GM23338 (cell line): ENCODE results near the gene CEP20. TPM values are rescaled to one million over a fixed set of nuclear protein-coding genes. Genes with fewer than 3 reads are reported as not detected.

Source experiments
- ATAC-seq: fragments of 200-7000 bp; cut with Tn5 transposase; 3 replicates; pipeline ENCODE4 v1.9.1; 2020
- DNase-seq: peaks from one replicate; pipeline ENCODE4 v3.0.0-alpha.2; 2015; ENCODE audit warnings: low spot score
- H2AFZ ChIP-seq: fragments of 200-600 bp; sonication (generic); 2 replicates; pipeline ENCODE4 v1.8.0; 2016; ENCODE audit warnings: antibody characterized with exemption, mild to moderate bottlenecking, moderate library complexity
- H3F3A ChIP-seq: fragments of 200-600 bp; sonication (generic); replicated peaks from 2 replicates; pipeline ENCODE4 v1.8.0; 2017; ENCODE audit warnings: antibody characterized with exemption, mixed run types, low read depth
- H3K27ac ChIP-seq: fragments of 200-600 bp; sonication (generic); 2 replicates; pipeline ENCODE4 v1.6.1; 2016; ENCODE audit warnings: low read depth
- H3K27me3 ChIP-seq: fragments of 200-600 bp; sonication (generic); 2 replicates; pipeline ENCODE4 v1.8.0; 2016; ENCODE audit warnings: mild to moderate bottlenecking, mixed run types, moderate library complexity; ENCODE audit not compliant: insufficient read depth
- H3K36me3 ChIP-seq: fragments of 200-600 bp; sonication (generic); 2 replicates; pipeline ENCODE4 v1.8.0; 2016; ENCODE audit warnings: mild to moderate bottlenecking; ENCODE audit not compliant: insufficient read depth
- H3K4me1 ChIP-seq: fragments of 200-600 bp; sonication (generic); 2 replicates; pipeline ENCODE4 v1.8.0; 2016; ENCODE audit warnings: mild to moderate bottlenecking, moderate library complexity; ENCODE audit not compliant: insufficient read depth
- H3K4me2 ChIP-seq: fragments of 200-600 bp; sonication (generic); 2 replicates; pipeline ENCODE4 v1.7.1; 2017; ENCODE audit warnings: mixed run types
- H3K4me3 ChIP-seq: fragments of 200-600 bp; sonication (generic); 2 replicates; pipeline ENCODE4 v1.6.1; 2016; ENCODE audit warnings: mixed run types
- H3K79me2 ChIP-seq: fragments of 200-600 bp; sonication (generic); replicated peaks from 2 replicates; pipeline ENCODE4 v1.8.0; 2017; ENCODE audit warnings: mild to moderate bottlenecking; ENCODE audit not compliant: insufficient read depth
- H3K9me2 ChIP-seq: fragments of 200-600 bp; sonication (generic); 2 replicates; pipeline ENCODE4 v1.8.0; 2017; ENCODE audit not compliant: insufficient read depth
- H4K20me1 ChIP-seq: fragments of 200-600 bp; sonication (generic); replicated peaks from 2 replicates; pipeline ENCODE4 v1.8.0; 2017; ENCODE audit warnings: mild to moderate bottlenecking; ENCODE audit not compliant: insufficient read depth
- H3K27ac Mint-ChIP-seq: 2 replicates; pipeline ENCODE4 v1.8.0; 2020; ENCODE audit warnings: inconsistent platforms, mild to moderate bottlenecking, moderate library complexity, mixed read lengths
- H3K27me3 Mint-ChIP-seq: 3 replicates; pipeline ENCODE4 v1.8.0; 2022; ENCODE audit warnings: low read depth, mild to moderate bottlenecking, moderate library complexity, mixed read lengths, inconsistent platforms; ENCODE audit not compliant: insufficient read depth, poor library complexity
- H3K36me3 Mint-ChIP-seq: 3 replicates; pipeline ENCODE4 v1.8.0; 2021; ENCODE audit warnings: low read depth, mild to moderate bottlenecking, inconsistent platforms, moderate library complexity, mixed read lengths
- H3K4me1 Mint-ChIP-seq: 3 replicates; pipeline ENCODE4 v1.8.0; 2020; ENCODE audit warnings: mild to moderate bottlenecking, inconsistent platforms, mixed read lengths
- H3K4me3 Mint-ChIP-seq: 3 replicates; pipeline ENCODE4 v1.8.0; 2021; ENCODE audit warnings: moderate library complexity, mild to moderate bottlenecking, inconsistent platforms, mixed read lengths
- H3K9me3 Mint-ChIP-seq: 3 replicates; pipeline ENCODE4 v1.8.0; 2020; ENCODE audit warnings: moderate library complexity, mild to moderate bottlenecking, inconsistent platforms, mixed read lengths
- NANOG ChIP-seq: IDR thresholded peaks from 2 replicates; pipeline ENCODE4 v1.6.1; 2016; ENCODE audit warnings: antibody characterized with exemption, borderline replicate concordance
- ZNF331 ChIP-seq: fragments of 250-450 bp; sonication (Bioruptor Pico); IDR thresholded peaks from 2 replicates; pipeline ENCODE4 v1.5.0; 2020; ENCODE audit warnings: low read depth, mild to moderate bottlenecking, moderate library complexity
- polyA plus RNA-seq: library from polyadenylated mRNA; unstranded; fragments of >200 nt; fragmentation: Nextera tagmentation; extraction: Ambion mirVana; gene quantifications from 2 replicates; pipeline ENCODE4 v1.2.1, GENCODE V29; 2016
- total RNA-seq: library from RNA; depleted of rRNA; stranded (reverse); fragments of >200 nt; shearing (Covaris generic); gene quantifications from 2 replicates; pipeline ENCODE4 v1.2.3, GENCODE V29; 2014
- TF ChIP-seq, protein P1 (sequence below), 2 experiments: fragments of 200-600 bp in 1 of 2; sonication (generic) in 1 of 2; conservative IDR thresholded peaks; 2 replicates each; pipeline versions ENCODE4 v1.5.1 to v1.6.1; 2016 to 2017; ENCODE audit warnings: antibody characterized with exemption in 2 of 2, low read depth in 2 of 2, mild to moderate bottlenecking in 2 of 2, moderate library complexity in 1 of 2
- TF ChIP-seq, protein P2 (sequence below): fragments of 250-450 bp; sonication (Bioruptor Pico); IDR thresholded peaks from 2 replicates; pipeline ENCODE4 v1.5.0; 2020; ENCODE audit warnings: mild to moderate bottlenecking, moderate library complexity

CEP20 gene
- total and polyA plus RNA-seq, 2 experiments from 2014 or later, result 60.2 to 70.9 TPM

DNA sequence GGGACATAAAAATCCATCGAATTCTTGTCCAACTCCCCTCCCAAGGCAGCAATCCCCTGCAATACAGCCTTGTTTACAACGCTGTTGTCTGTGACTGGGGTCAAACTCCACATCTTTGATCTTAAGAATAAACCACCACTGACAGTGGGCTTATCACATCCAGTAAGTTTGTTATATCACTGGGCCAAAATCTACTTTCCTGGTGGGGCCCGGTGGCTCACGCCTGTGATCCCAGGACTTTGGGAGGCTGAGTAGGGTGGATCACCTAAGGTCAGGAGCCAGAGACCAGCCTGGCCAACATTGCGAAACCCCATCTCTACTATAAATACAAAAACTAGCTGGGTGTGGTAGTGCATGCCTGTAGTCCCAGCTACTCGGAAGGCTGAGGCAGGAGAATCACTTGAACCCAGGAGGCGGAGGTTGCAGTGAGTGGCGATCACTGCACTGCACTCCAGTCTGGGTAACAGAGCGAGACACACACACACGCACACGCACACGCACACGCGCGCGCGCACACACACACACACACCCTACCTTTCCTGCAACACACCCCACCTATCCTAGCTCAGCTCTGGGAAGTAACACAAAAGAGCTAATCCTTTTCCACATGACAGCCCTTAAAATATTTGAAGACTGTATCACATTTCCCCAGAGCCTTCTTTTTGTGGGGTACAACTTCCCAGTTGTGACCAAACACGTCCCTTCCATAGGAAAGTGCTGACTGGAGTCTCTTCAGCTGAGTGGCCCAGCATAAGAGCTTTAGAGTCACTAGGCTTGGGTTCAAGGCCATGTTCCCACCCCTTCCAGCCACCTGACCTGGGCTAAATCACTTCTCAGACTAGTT is 40.1 kb upstream of the CEP20 start:
- ATAC-seq (no peak), DNase-seq (no peak)
- no peaks in the 10 kb centered on the region for H3K9me2 ChIP-seq
- no peaks in the 10 kb centered on the region for H3K36me3 ChIP-seq
- H2AFZ ChIP-seq, result 0 out of 2 replicates have a peak overlapping the region, but pooled peaks have one; percentile 56
- H3K4me1 ChIP-seq, result no peaks in the 10 kb centered on the region; the same call in 1 of the 2 replicates
- H3K79me2 ChIP-seq, result no peaks in the 10 kb centered on the region
- no peak for TF ChIP-seq NANOG
- TF ChIP-seq, protein P1, sequence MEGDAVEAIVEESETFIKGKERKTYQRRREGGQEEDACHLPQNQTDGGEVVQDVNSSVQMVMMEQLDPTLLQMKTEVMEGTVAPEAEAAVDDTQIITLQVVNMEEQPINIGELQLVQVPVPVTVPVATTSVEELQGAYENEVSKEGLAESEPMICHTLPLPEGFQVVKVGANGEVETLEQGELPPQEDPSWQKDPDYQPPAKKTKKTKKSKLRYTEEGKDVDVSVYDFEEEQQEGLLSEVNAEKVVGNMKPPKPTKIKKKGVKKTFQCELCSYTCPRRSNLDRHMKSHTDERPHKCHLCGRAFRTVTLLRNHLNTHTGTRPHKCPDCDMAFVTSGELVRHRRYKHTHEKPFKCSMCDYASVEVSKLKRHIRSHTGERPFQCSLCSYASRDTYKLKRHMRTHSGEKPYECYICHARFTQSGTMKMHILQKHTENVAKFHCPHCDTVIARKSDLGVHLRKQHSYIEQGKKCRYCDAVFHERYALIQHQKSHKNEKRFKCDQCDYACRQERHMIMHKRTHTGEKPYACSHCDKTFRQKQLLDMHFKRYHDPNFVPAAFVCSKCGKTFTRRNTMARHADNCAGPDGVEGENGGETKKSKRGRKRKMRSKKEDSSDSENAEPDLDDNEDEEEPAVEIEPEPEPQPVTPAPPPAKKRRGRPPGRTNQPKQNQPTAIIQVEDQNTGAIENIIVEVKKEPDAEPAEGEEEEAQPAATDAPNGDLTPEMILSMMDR (conservative IDR thresholded peaks at IDR 0.05; ENCODE audit: low read depth in 2 of 2), result no peak
- TF ChIP-seq, protein P2, sequence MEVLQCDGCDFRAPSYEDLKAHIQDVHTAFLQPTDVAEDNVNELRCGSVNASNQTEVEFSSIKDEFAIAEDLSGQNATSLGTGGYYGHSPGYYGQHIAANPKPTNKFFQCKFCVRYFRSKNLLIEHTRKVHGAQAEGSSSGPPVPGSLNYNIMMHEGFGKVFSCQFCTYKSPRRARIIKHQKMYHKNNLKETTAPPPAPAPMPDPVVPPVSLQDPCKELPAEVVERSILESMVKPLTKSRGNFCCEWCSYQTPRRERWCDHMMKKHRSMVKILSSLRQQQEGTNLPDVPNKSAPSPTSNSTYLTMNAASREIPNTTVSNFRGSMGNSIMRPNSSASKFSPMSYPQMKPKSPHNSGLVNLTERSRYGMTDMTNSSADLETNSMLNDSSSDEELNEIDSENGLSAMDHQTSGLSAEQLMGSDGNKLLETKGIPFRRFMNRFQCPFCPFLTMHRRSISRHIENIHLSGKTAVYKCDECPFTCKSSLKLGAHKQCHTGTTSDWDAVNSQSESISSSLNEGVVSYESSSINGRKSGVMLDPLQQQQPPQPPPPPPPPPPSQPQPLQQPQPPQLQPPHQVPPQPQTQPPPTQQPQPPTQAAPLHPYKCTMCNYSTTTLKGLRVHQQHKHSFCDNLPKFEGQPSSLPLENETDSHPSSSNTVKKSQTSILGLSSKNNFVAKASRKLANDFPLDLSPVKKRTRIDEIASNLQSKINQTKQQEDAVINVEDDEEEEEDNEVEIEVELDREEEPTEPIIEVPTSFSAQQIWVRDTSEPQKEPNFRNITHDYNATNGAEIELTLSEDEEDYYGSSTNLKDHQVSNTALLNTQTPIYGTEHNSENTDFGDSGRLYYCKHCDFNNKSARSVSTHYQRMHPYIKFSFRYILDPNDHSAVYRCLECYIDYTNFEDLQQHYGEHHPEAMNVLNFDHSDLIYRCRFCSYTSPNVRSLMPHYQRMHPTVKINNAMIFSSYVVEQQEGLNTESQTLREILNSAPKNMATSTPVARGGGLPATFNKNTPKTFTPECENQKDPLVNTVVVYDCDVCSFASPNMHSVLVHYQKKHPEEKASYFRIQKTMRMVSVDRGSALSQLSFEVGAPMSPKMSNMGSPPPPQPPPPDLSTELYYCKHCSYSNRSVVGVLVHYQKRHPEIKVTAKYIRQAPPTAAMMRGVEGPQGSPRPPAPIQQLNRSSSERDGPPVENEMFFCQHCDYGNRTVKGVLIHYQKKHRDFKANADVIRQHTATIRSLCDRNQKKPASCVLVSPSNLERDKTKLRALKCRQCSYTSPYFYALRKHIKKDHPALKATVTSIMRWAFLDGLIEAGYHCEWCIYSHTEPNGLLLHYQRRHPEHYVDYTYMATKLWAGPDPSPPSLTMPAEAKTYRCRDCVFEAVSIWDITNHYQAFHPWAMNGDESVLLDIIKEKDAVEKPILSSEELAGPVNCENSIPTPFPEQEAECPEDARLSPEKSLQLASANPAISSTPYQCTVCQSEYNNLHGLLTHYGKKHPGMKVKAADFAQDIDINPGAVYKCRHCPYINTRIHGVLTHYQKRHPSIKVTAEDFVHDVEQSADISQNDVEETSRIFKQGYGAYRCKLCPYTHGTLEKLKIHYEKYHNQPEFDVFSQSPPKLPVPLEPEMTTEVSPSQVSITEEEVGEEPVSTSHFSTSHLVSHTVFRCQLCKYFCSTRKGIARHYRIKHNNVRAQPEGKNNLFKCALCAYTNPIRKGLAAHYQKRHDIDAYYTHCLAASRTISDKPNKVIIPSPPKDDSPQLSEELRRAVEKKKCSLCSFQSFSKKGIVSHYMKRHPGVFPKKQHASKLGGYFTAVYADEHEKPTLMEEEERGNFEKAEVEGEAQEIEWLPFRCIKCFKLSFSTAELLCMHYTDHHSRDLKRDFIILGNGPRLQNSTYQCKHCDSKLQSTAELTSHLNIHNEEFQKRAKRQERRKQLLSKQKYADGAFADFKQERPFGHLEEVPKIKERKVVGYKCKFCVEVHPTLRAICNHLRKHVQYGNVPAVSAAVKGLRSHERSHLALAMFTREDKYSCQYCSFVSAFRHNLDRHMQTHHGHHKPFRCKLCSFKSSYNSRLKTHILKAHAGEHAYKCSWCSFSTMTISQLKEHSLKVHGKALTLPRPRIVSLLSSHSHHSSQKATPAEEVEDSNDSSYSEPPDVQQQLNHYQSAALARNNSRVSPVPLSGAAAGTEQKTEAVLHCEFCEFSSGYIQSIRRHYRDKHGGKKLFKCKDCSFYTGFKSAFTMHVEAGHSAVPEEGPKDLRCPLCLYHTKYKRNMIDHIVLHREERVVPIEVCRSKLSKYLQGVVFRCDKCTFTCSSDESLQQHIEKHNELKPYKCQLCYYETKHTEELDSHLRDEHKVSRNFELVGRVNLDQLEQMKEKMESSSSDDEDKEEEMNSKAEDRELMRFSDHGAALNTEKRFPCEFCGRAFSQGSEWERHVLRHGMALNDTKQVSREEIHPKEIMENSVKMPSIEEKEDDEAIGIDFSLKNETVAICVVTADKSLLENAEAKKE, result no peak
- TF ChIP-seq ZNF331, result no peak
- H3K4me3 ChIP-seq, result no peak overlapping the region
- Mint-ChIP-seq H3K4me1 (no peaks in the 10 kb centered on the region), H3K27me3 (peaks cover 5% of the 10 kb centered on the region), H3K27ac (no peak overlapping the region), H3K4me3 (no peak overlapping the region), H3K9me3 (no peaks in the 10 kb centered on the region), H3K36me3 (no peaks in the 10 kb centered on the region)
- no peaks in the 10 kb centered on the region for H4K20me1 ChIP-seq
- H3F3A ChIP-seq, result no peaks in the 10 kb centered on the region
- H3K27ac ChIP-seq, result no peak overlapping the region
- no peak overlapping the region for H3K4me2 ChIP-seq
- H3K27me3 ChIP-seq, result no peaks in the 10 kb centered on the region
